Measurements from ENCODE around the gene TSHZ2. TPM values are rescaled to one million over a fixed set of nuclear protein-coding genes. Genes with fewer than 3 reads are reported as not detected.

Gene TSHZ2
- total and polyA plus RNA-seq, 9 of the 15 experiments (the other 6 are each of a cell fraction or from before 2014, with no cell fraction given) = 0.03 to 0.20 (median 0.05) TPM; not detected in 4

- Histone ChIP-seq H3K36me3 (ENCODE audit: control insufficient read depth, insufficient read depth, low read length) (no peaks in the 10 kb centered on the region), H3K9ac (ENCODE audit: insufficient read depth in 1 of 2, low read depth in 2 of 2, low read length in 2 of 2) (no peak overlapping the region), H3K79me2 (ENCODE audit: control insufficient read depth, insufficient read depth, low read length) (no peaks in the 10 kb centered on the region), H3K27me3 (ENCODE audit: control insufficient read depth in 2 of 2, insufficient read depth in 2 of 2, low read length in 2 of 2) (peaks cover 4 to 8% of the 10 kb centered on the region in 2 experiments; a peak in 2 of 5 replicates), H4K20me1 (replicated peaks; ENCODE audit: control insufficient read depth, insufficient read depth, low read length) (no peaks in the 10 kb centered on the region), H2AFZ (ENCODE audit: low read depth, low read length) (no peak overlapping the region), H3K9me1 (ENCODE audit: control insufficient read depth, insufficient read depth, low read length) (no peaks in the 10 kb centered on the region), H3K9me3 (replicated peaks; ENCODE audit: control insufficient read depth, insufficient read depth, low read depth, low read length) (no peaks in the 10 kb centered on the region), H3K4me2 (ENCODE audit: insufficient read depth, low read length) (no peak overlapping the region), H3K4me3 (no peak overlapping the region), H3K27ac (ENCODE audit: extremely low read depth, low read depth, low read length) (no peak overlapping the region), H3K4me1 (replicated peaks in 1 of 2; ENCODE audit: control insufficient read depth in 2 of 2, insufficient read depth in 2 of 2, low read length in 2 of 2) (no peaks in the 10 kb centered on the region)
- WGBS (ENCODE audit: insufficient coverage, low coverage, missing lambda C conversion rate) = 5% methylated on average over 7 of the region's 7 CpGs
- ATAC-seq = no peak
- CTCF ChIA-PET (ENCODE audit: low intra/inter-chr PET ratio) = no interaction called here
- intact Hi-C loops (cut with micrococcal nuclease) (no loop called here), in situ Hi-C loops (cut with MboI) (no loop called here)
- TF ChIP-seq ZMIZ1 (IDR thresholded peaks at IDR 0.05; ENCODE audit: low read depth in 2 of 2, low read length in 2 of 2) (no peak), ZNF133 (CRISPR knock-in tag; IDR thresholded peaks at IDR 0.05) (no peak), MEF2D (tag; conservative IDR thresholded peaks at IDR 0.05; ENCODE audit: low read depth) (no peak), ZFP1 (CRISPR knock-in tag; IDR thresholded peaks at IDR 0.05) (no peak), XRCC5 (IDR thresholded peaks at IDR 0.05; ENCODE audit: low read depth, low read length) (no peak), DMBX1 (CRISPR knock-in tag; IDR thresholded peaks at IDR 0.05; ENCODE audit: borderline replicate concordance) (no peak), MAFK (IDR thresholded peaks at IDR 0.05; ENCODE audit: low read length) (no peak), ZNF124 (CRISPR knock-in tag; IDR thresholded peaks at IDR 0.05) (no peak), TEAD4 (IDR thresholded peaks at IDR 0.05; ENCODE audit: low read length) (no peak), TEAD4 (CRISPR knock-in tag; IDR thresholded peaks at IDR 0.05; ENCODE audit: borderline replicate concordance) (no peak), BRD4 (IDR thresholded peaks at IDR 0.05) (no peak), HNRNPLL (IDR thresholded peaks at IDR 0.05; ENCODE audit: low read depth, low read length, poor library complexity, severe bottlenecking) (no peak), GABPB2 (CRISPR knock-in tag; conservative IDR thresholded peaks at IDR 0.05) (no peak)
- TF ChIP-seq, protein P1, sequence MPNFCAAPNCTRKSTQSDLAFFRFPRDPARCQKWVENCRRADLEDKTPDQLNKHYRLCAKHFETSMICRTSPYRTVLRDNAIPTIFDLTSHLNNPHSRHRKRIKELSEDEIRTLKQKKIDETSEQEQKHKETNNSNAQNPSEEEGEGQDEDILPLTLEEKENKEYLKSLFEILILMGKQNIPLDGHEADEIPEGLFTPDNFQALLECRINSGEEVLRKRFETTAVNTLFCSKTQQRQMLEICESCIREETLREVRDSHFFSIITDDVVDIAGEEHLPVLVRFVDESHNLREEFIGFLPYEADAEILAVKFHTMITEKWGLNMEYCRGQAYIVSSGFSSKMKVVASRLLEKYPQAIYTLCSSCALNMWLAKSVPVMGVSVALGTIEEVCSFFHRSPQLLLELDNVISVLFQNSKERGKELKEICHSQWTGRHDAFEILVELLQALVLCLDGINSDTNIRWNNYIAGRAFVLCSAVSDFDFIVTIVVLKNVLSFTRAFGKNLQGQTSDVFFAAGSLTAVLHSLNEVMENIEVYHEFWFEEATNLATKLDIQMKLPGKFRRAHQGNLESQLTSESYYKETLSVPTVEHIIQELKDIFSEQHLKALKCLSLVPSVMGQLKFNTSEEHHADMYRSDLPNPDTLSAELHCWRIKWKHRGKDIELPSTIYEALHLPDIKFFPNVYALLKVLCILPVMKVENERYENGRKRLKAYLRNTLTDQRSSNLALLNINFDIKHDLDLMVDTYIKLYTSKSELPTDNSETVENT (CRISPR knock-in tag; IDR thresholded peaks at IDR 0.05) = no peak
- no peak for DNase-seq (ENCODE audit: extremely low read depth in 1 of 4, low spot score in 3 of 4)
- POLR2A ChIA-PET = no interaction called here
- BruUV-seq (replicated peaks) = no TSS peak
- no peak for FAIRE-seq
Measured at GRCh38 chr20:53226826-53227225, 254.7 kb downstream of the TSHZ2 start.
